Left lung (tissue), 10 donors: ENCODE results near the gene HMCN1. TPM values are rescaled to one million over a fixed set of nuclear protein-coding genes. Genes with fewer than 3 reads are reported as not detected.

Experiments
- ATAC-seq: fragments of 200-7000 bp; cut with Tn5 transposase; one replicate; pipeline ENCODE4 v1.9.1; 2020; ENCODE audit warnings: moderate library complexity
- DNase-seq, 4 donors: peaks; one replicate each; pipeline ENCODE4 v3.0.0-alpha.2; 2013 to 2020
- H3K27ac ChIP-seq, 2 donors: fragments of 200-600 bp; sonication (generic) in 1 of 2; one replicate each; pipeline versions ENCODE4 v1.5.0 to v1.8.0; 2020 to 2021
- H3K27me3 ChIP-seq, 2 donors: fragments of 200-600 bp; sonication (generic) in 1 of 2; one replicate each; pipeline versions ENCODE4 v1.5.0 to v1.8.0; 2020 to 2021
- H3K36me3 ChIP-seq, 2 donors: fragments of 200-600 bp; sonication (generic) in 1 of 2; one replicate each; pipeline versions ENCODE4 v1.5.0 to v1.8.0; 2020 to 2021
- H3K4me1 ChIP-seq, 2 donors: fragments of 200-600 bp; one replicate each; pipeline ENCODE4 v1.8.0; 2021
- H3K4me3 ChIP-seq, 2 donors: fragments of 200-600 bp; sonication (generic) in 1 of 2; one replicate each; pipeline versions ENCODE4 v1.5.0 to v1.8.0; 2020 to 2021; ENCODE audit warnings: mild to moderate bottlenecking in 1 of 2
- H3K9me3 ChIP-seq, 2 donors: fragments of 200-600 bp; sonication (generic) in 1 of 2; one replicate each; pipeline versions ENCODE4 v1.5.0 to v1.8.0; 2020 to 2021
- intact Hi-C, 2 donors: fragments of 100-400 bp; cut with DNase I; formaldehyde crosslinking; loops; one replicate each; pipeline versions ENCODE4 v1.11.2 to v1.14.2; 2022
- polyA plus RNA-seq, 6 donors: library from polyadenylated mRNA; unstranded; fragments of 120-200 nt; gene quantifications; one replicate each; pipeline ENCODE4 v1.2.1, GENCODE V29; 2013; ENCODE audit not compliant: insufficient read length in 6 of 6
- total RNA-seq, 2 donors: library from RNA; stranded (reverse); fragmentation: NEBNext Ultra II Directional; extraction: Animal tissue kit (Norgen Biotek cat#: 25700); gene quantifications; one replicate each; pipeline ENCODE4 v1.2.1, GENCODE V29; 2021
- TF ChIP-seq, protein P1 (sequence below), 2 donors: fragments of 200-600 bp; sonication (generic) in 1 of 2; IDR thresholded peaks; one replicate each; pipeline versions ENCODE4 v1.5.0 to v1.8.0; 2021; ENCODE audit warnings: antibody characterized with exemption in 2 of 2
- donor health status: DM: no; HTN: yes; CAD: no.
- donor health status: DM: no; HTN: no; CAD: no.

Gene HMCN1
- total and polyA plus RNA-seq, 8 donors: 24.0 to 91.0 (median 48.7) TPM

- H3K4me1 ChIP-seq: no peaks in the 10 kb centered on the region
- H3K36me3 ChIP-seq: no peaks in the 10 kb centered on the region
- no peaks in the 10 kb centered on the region for H3K27me3 ChIP-seq
- H3K27ac ChIP-seq: no peak overlapping the region
- intact Hi-C loops: no loop called here
- H3K9me3 ChIP-seq: no peaks in the 10 kb centered on the region
- ATAC-seq (no peak), DNase-seq (no peak)
- no peak overlapping the region for H3K4me3 ChIP-seq
- TF ChIP-seq, protein P1, sequence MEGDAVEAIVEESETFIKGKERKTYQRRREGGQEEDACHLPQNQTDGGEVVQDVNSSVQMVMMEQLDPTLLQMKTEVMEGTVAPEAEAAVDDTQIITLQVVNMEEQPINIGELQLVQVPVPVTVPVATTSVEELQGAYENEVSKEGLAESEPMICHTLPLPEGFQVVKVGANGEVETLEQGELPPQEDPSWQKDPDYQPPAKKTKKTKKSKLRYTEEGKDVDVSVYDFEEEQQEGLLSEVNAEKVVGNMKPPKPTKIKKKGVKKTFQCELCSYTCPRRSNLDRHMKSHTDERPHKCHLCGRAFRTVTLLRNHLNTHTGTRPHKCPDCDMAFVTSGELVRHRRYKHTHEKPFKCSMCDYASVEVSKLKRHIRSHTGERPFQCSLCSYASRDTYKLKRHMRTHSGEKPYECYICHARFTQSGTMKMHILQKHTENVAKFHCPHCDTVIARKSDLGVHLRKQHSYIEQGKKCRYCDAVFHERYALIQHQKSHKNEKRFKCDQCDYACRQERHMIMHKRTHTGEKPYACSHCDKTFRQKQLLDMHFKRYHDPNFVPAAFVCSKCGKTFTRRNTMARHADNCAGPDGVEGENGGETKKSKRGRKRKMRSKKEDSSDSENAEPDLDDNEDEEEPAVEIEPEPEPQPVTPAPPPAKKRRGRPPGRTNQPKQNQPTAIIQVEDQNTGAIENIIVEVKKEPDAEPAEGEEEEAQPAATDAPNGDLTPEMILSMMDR (IDR thresholded peaks at IDR 0.05): no peak
Measured at GRCh38 chr1:185816460-185816859, 82.3 kb downstream of the HMCN1 start.

DNA sequence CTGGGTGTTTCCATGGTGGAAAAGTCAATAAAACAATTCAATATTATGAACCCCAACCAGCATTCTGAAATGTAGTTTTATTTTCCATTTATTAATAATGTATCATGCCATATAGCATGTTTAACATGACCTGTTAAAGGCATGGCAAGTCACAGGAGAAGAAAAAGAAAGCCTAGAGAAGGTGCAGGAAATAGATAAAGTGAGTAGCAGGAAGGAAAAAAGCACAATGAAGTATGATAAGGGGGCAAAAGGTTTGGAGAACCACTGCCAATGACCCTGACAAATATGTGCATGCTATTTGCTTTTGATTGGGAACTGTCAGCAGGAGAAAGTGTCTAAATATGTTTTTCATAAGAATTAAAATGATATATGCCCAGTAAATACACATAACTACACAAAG lies 85.6 kb downstream of the HMCN1 start:
- no peak overlapping the region for H3K27ac ChIP-seq
- intact Hi-C loops: no loop called here
- no peaks in the 10 kb centered on the region for H3K36me3 ChIP-seq
- H3K9me3 ChIP-seq: no peaks in the 10 kb centered on the region
- no peaks in the 10 kb centered on the region for H3K4me1 ChIP-seq
- DNase-seq (no peak), ATAC-seq (no peak)
- no peak overlapping the region for H3K4me3 ChIP-seq
- TF ChIP-seq, protein P1 (IDR thresholded peaks at IDR 0.05): no peak
- no peaks in the 10 kb centered on the region for H3K27me3 ChIP-seq

DNA sequence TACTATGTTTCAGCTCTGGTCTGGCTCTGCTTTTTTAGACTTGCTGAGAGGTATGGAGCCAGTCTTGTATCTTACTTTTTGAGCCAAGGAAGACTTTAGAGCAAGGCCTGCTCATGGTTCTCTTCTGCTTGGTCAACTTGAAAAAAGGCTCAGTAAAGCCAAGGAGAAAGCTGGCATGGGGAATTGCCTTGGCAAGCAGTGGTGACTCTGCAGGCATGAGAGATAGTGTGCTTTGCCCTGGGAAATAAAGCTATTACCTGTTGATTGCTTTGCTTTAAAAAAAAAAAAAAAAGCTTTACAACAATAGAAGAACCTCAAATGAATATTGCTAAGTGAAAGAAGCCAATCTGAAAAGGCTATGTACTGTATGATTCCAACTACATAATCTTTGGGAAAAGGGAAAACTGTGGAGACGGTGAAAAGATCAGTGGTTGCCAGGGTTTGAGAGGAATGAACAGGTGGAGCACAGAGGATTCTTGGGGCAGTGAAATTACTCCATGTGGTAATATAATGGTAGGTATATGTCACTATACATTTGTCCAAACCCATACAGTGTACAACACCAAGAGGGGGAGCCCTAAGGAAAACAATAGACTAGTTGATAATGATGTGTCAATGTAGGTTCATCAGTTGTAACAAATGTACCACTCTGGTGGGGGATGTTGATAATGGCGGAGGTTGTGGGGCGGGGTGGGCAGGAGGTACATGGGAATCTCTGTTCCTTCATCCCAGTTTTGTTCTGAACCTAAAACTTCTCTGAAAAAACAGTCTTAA lies 87.6 kb downstream of the HMCN1 start:
- Histone ChIP-seq H3K36me3 (no peaks in the 10 kb centered on the region), H3K27ac (no peak overlapping the region), H3K9me3 (no peaks in the 10 kb centered on the region), H3K4me3 (no peak overlapping the region), H3K27me3 (no peaks in the 10 kb centered on the region), H3K4me1 (no peaks in the 10 kb centered on the region)
- intact Hi-C loops: no loop called here
- TF ChIP-seq, protein P1 (IDR thresholded peaks at IDR 0.05): no peak
- no peak for ATAC-seq
- DNase-seq: no peak

DNA sequence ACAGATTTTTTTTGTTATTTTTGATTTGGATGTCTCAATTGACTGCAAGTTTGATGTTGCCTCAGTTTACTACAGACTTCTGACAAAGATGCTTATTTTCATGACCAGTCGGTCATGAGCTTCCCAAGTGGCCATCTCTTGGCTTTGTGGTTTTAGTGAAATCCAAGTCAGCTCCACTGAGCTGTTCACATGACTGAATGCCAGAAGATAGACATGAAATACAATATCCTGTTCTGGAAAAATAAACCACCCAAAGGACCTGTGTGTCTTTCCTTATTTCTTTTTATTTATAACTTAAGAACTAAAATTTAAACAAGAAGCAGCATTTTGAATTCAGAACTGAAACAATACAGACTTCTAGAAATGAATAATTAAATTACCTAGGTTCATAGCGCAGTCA lies 89.3 kb downstream of the HMCN1 start:
- DNase-seq (no peak), ATAC-seq (no peak)
- intact Hi-C loops: no loop called here
- no peaks in the 10 kb centered on the region for H3K27me3 ChIP-seq
- no peaks in the 10 kb centered on the region for H3K9me3 ChIP-seq
- no peaks in the 10 kb centered on the region for H3K4me1 ChIP-seq
- H3K4me3 ChIP-seq: no peak overlapping the region
- TF ChIP-seq, protein P1 (IDR thresholded peaks at IDR 0.05): no peak
- no peak overlapping the region for H3K27ac ChIP-seq
- H3K36me3 ChIP-seq: no peaks in the 10 kb centered on the region

GRCh38 chr1:185824106-185824505 lies 89.9 kb downstream of the HMCN1 start:
- intact Hi-C loops: no loop called here
- ATAC-seq (no peak), DNase-seq (no peak)
- TF ChIP-seq, protein P1 (IDR thresholded peaks at IDR 0.05): no peak
- H3K27ac ChIP-seq: peak overlapping the region in 1 of 2 donors; percentile 0
- no peak overlapping the region for H3K4me3 ChIP-seq
- H3K9me3 ChIP-seq: no peaks in the 10 kb centered on the region
- H3K36me3 ChIP-seq: no peaks in the 10 kb centered on the region
- no peaks in the 10 kb centered on the region for H3K27me3 ChIP-seq
- no peaks in the 10 kb centered on the region for H3K4me1 ChIP-seq
